ENCODE results near the gene PHLPP1.

The PHLPP1 gene

DNA sequence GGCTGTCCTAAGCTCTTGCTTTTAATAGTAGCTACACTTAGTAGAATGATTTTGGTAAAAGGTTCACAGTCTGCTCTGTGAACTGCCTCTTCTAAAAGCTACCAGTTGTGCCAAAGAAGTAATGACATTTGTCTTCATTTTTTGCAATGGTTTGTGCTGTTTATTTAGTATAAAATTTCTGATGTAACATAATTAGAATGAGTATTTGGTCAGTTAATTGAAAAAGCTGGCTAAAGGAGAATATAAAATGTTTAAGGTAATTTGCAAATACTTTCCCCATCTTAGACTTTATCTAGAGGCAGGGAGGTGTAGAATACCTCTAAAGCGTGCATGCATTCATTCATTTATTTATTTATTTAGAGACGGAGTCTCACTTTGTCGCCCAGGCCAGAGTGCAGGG is 71.3 kb downstream of the PHLPP1 start:
- no peak for DNase-seq (ENCODE audit: low read depth)
- TF ChIP-seq, protein P1, sequence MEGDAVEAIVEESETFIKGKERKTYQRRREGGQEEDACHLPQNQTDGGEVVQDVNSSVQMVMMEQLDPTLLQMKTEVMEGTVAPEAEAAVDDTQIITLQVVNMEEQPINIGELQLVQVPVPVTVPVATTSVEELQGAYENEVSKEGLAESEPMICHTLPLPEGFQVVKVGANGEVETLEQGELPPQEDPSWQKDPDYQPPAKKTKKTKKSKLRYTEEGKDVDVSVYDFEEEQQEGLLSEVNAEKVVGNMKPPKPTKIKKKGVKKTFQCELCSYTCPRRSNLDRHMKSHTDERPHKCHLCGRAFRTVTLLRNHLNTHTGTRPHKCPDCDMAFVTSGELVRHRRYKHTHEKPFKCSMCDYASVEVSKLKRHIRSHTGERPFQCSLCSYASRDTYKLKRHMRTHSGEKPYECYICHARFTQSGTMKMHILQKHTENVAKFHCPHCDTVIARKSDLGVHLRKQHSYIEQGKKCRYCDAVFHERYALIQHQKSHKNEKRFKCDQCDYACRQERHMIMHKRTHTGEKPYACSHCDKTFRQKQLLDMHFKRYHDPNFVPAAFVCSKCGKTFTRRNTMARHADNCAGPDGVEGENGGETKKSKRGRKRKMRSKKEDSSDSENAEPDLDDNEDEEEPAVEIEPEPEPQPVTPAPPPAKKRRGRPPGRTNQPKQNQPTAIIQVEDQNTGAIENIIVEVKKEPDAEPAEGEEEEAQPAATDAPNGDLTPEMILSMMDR (IDR thresholded peaks at IDR 0.05; ENCODE audit: low read depth, low read length, missing control alignments): no peak
- in situ Hi-C loops (cut with HindIII; ENCODE audit: low sequenced_read_pairs): no loop called here
- no peak overlapping the region for H3K4me3 ChIP-seq (ENCODE audit: low read depth, low read length)

DNA sequence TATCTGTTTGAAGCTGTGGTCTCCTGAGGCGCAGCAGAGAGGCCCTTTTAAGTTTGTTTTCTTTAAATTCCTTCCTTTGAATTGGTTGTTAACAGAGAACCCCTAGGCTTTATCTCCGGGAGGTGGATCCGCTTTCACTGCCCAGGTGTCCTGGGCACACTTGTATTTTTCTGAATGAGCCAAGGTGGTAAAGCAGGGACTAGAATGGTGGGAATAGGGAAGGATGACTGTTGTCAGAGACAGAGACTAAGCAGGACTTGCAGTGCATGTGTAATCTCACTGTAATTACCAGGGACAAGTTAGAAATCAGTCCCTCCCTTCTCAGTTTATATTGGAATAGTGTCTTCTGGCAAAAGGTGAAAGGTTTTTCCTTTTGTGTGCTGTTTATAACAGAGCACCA is 72.8 kb downstream of the PHLPP1 start:
- in situ Hi-C loops (cut with HindIII; ENCODE audit: low sequenced_read_pairs): no loop called here
- TF ChIP-seq, protein P1 (IDR thresholded peaks at IDR 0.05; ENCODE audit: low read depth, low read length, missing control alignments): no peak

GRCh38 chr18:62788876-62789275 is 73.5 kb downstream of the PHLPP1 start:
- in situ Hi-C loops (cut with HindIII; ENCODE audit: low sequenced_read_pairs): no loop called here
- TF ChIP-seq, protein P1 (IDR thresholded peaks at IDR 0.05; ENCODE audit: low read depth, low read length, missing control alignments): no peak
- DNase-seq (ENCODE audit: low read depth): no peak
- H3K4me3 ChIP-seq (ENCODE audit: low read depth, low read length): no peak overlapping the region

More for the DNA sequence above, 72.8 kb downstream of the PHLPP1 start:
- H3K4me3 ChIP-seq (ENCODE audit: low read depth, low read length): no peak overlapping the region
- DNase-seq (ENCODE audit: low read depth): no peak

GRCh38 chr18:62790871-62791772 is 75.8 kb downstream of the PHLPP1 start:
- DNase-seq (ENCODE audit: low read depth): no peak
- no peak overlapping the region for H3K4me3 ChIP-seq (ENCODE audit: low read depth, low read length)
- TF ChIP-seq, protein P1 (IDR thresholded peaks at IDR 0.05; ENCODE audit: low read depth, low read length, missing control alignments): no peak
- in situ Hi-C loops (cut with HindIII; ENCODE audit: low sequenced_read_pairs): no loop called here

- DNase-seq (ENCODE audit: low read depth): no peak
- in situ Hi-C loops (cut with HindIII; ENCODE audit: low sequenced_read_pairs): no loop called here
- H3K4me3 ChIP-seq (ENCODE audit: low read depth, low read length): no peak overlapping the region
- TF ChIP-seq, protein P1 (IDR thresholded peaks at IDR 0.05; ENCODE audit: low read depth, low read length, missing control alignments): no peak
Observed at GRCh38 chr18:62792016-62792415, 76.7 kb downstream of the PHLPP1 start.

DNA sequence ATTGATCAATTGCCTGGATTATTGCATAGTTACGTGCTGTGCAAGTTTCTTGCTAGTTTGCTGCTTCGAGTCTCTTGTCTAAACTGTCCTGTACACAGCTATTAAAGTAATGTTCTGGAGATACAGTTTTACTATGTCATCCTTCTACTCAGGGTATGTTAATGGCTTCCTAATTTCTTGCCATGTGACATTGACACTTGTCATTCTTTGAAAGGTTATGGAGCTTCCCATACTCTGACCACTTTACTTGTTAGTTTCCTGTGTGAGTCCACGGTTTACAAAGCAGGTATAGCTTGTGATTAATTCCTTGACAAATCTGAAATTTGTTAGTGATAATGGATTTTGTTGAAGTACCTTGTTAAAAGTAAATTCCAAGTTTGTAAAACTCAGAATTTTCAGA is 80.5 kb downstream of the PHLPP1 start:
- H3K4me3 ChIP-seq (ENCODE audit: low read depth, low read length): no peak overlapping the region
- in situ Hi-C loops (cut with HindIII; ENCODE audit: low sequenced_read_pairs): no loop called here
- no peak for DNase-seq (ENCODE audit: low read depth)
- TF ChIP-seq, protein P1 (IDR thresholded peaks at IDR 0.05; ENCODE audit: low read depth, low read length, missing control alignments): no peak

Data from astrocyte of the cerebellum (primary cell).